K562 (cell line): ENCODE results near the gene TRABD2B. TPM values are rescaled to one million over a fixed set of nuclear protein-coding genes. Genes with fewer than 3 reads are reported as not detected.
A peak's percentile ranks its signal among the peaks of the same experiment; 100 is the strongest.

Source experiments
- CBX2 ChIP-seq: fragments of 200-600 bp; sonication (generic); IDR thresholded peaks from one replicate; pipeline ENCODE4 v1.6.1; 2012; ENCODE audit warnings: mild to moderate bottlenecking, low read length, inconsistent platforms; ENCODE audit not compliant: insufficient read depth, poor library complexity, severe bottlenecking
- CBX8 ChIP-seq: fragments of 200-600 bp; sonication (generic); IDR thresholded peaks from 2 replicates; pipeline ENCODE4 v1.6.1; 2012; ENCODE audit warnings: borderline replicate concordance, mixed run types, low read depth, mild to moderate bottlenecking, moderate library complexity, mixed read lengths, low read length, control low read depth, inconsistent platforms; ENCODE audit not compliant: poor library complexity, severe bottlenecking; ENCODE audit errors: extremely low read depth
- FOXA1 ChIP-seq: fragments of 450-650 bp; IDR thresholded peaks from 2 replicates; pipeline ENCODE4 v1.6.1; 2016; ENCODE audit warnings: mild to moderate bottlenecking, borderline replicate concordance
- GTF2A2 ChIP-seq: IDR thresholded peaks from 2 replicates; pipeline ENCODE4 v1.6.1; 2016; ENCODE audit warnings: mild to moderate bottlenecking, missing genetic modification characterization, missing compliant biosample characterization
- HMGN3 ChIP-seq: IDR thresholded peaks from 2 replicates; pipeline ENCODE4 v1.6.1; 2011; ENCODE audit warnings: borderline replicate concordance, low read depth, mild to moderate bottlenecking, mixed read lengths, low read length; ENCODE audit not compliant: insufficient read length; ENCODE audit errors: extremely low read depth
- HNRNPUL1 ChIP-seq: fragments of 200-400 bp; formaldehyde crosslinking; IDR thresholded peaks from 2 replicates; pipeline ENCODE4 v1.6.1; 2017; ENCODE audit warnings: low read length
- KHSRP ChIP-seq: fragments of 450-650 bp; IDR thresholded peaks from 2 replicates; pipeline ENCODE4 v1.6.1; 2017
- KLF1 ChIP-seq: fragments of 450-650 bp; IDR thresholded peaks from 2 replicates; pipeline ENCODE4 v1.6.1; 2016; ENCODE audit warnings: missing genetic modification characterization, missing compliant biosample characterization
- KLF6 ChIP-seq: fragments of 250-450 bp; sonication (Bioruptor Pico); IDR thresholded peaks from 2 replicates; pipeline ENCODE4 v1.4.0; 2020; ENCODE audit warnings: mild to moderate bottlenecking, moderate library complexity, borderline replicate concordance
- MEF2D ChIP-seq: conservative IDR thresholded peaks from 2 replicates; pipeline ENCODE4 v1.6.1; 2016; ENCODE audit warnings: low read depth, missing genetic modification characterization, missing compliant biosample characterization
- MIER1 ChIP-seq: fragments of 450-650 bp; IDR thresholded peaks from 2 replicates; pipeline ENCODE4 v1.6.1; 2016; ENCODE audit warnings: antibody characterized with exemption, mild to moderate bottlenecking, low read depth
- MTA2 ChIP-seq: fragments of 450-650 bp; IDR thresholded peaks from 2 replicates; pipeline ENCODE4 v1.6.1; 2016; ENCODE audit warnings: low read depth
- NEUROD1 ChIP-seq: fragments of 150-350 bp; IDR thresholded peaks from 2 replicates; pipeline ENCODE4 v1.6.1; 2014; ENCODE audit warnings: borderline replicate concordance, low read length, low read depth; ENCODE audit not compliant: partially characterized antibody
- OTX1 ChIP-seq: fragments of 450-650 bp; formaldehyde crosslinking; IDR thresholded peaks from 2 replicates; pipeline ENCODE4 v1.4.0; 2022; ENCODE audit warnings: mild to moderate bottlenecking
- PCBP1 ChIP-seq: fragments of 200-400 bp; formaldehyde crosslinking; IDR thresholded peaks from 2 replicates; pipeline ENCODE4 v1.6.1; 2018; ENCODE audit warnings: mild to moderate bottlenecking, low read depth, low read length; ENCODE audit not compliant: poor library complexity, severe bottlenecking
- RAD21 ChIP-seq, 2 experiments: fragments of 250-450 bp in 1 of 2; fragments of 450-650 bp in 1 of 2; sonication (Bioruptor Pico) in 1 of 2; formaldehyde crosslinking in 1 of 2; IDR thresholded peaks in 1 of 2; conservative IDR thresholded peaks in 1 of 2; 2 replicates each; pipeline versions ENCODE4 v1.4.0 to v1.8.0; 2020 to 2022; ENCODE audit warnings: mild to moderate bottlenecking in 2 of 2, moderate library complexity in 1 of 2
- RB1 ChIP-seq: fragments of 450-650 bp; IDR thresholded peaks from 2 replicates; pipeline ENCODE4 v1.6.1; 2017; ENCODE audit warnings: low read depth, mild to moderate bottlenecking
- SLC30A9 ChIP-seq: fragments of 250-450 bp; sonication (Bioruptor Pico); IDR thresholded peaks from 2 replicates; pipeline ENCODE4 v1.8.0; 2022; ENCODE audit warnings: mild to moderate bottlenecking, moderate library complexity
- TCF7L2 ChIP-seq: fragments of 150-350 bp; IDR thresholded peaks from 2 replicates; pipeline ENCODE4 v1.6.1; 2016; ENCODE audit warnings: low read depth, mild to moderate bottlenecking, low read length, moderate library complexity
- U2AF1 ChIP-seq: fragments of 200-400 bp; formaldehyde crosslinking; optimal IDR thresholded peaks from 2 replicates; pipeline ENCODE3; 2017; ENCODE audit warnings: mild to moderate bottlenecking, low read depth, low read length, moderate library complexity
- ZNF124 ChIP-seq: sonication (generic); formaldehyde crosslinking; IDR thresholded peaks from 2 replicates; pipeline ENCODE4 v1.8.1; 2022; ENCODE audit warnings: missing genetic modification reagents
- ZNF507 ChIP-seq: conservative IDR thresholded peaks from 2 replicates; pipeline ENCODE4 v1.6.1; 2017; ENCODE audit warnings: missing genetic modification characterization, missing compliant biosample characterization
- ZNF830 ChIP-seq: fragments of 250-450 bp; sonication (Bioruptor Pico); IDR thresholded peaks from 2 replicates; pipeline ENCODE4 v1.5.0; 2021; ENCODE audit warnings: mild to moderate bottlenecking
- polyA plus RNA-seq, 8 experiments: library from polyadenylated mRNA; depleted of rRNA in 4 of 8; stranded (reverse) in 5 of 8; unstranded in 3 of 8; fragments of >200 nt; fragmentation: Nextera tagmentation in 2 of 8; fragmentation: Illumina TruSeq in 1 of 8; extraction: Ambion mirVana in 2 of 8; extraction: Trizol in 1 of 8; gene quantifications; 2 replicates each; pipeline versions ENCODE4 v1.2.1 to v1.2.3, GENCODE V29; 2011 to 2014; ENCODE audit warnings: inconsistent platforms in 1 of 8, missing spikeins in 1 of 8
- total RNA-seq, 7 experiments: library from RNA; depleted of rRNA in 6 of 7; stranded (reverse); fragments of >200 nt in 6 of 7; fragmentation: Illumina TruSeq in 2 of 7; extraction: Trizol in 2 of 7; gene quantifications; 2 replicates each; pipeline versions ENCODE4 v1.2.1 to v1.2.3, GENCODE V29; 2011 to 2021; ENCODE audit warnings: low replicate concordance in 1 of 7
- TF ChIP-seq, protein P1 (sequence below): fragments of 200-800 bp; sonication (Bioruptor generic); IDR thresholded peaks from 2 replicates; pipeline ENCODE4 v1.6.1; 2017; ENCODE audit warnings: missing genetic modification characterization, missing compliant biosample characterization
- TF ChIP-seq, protein P2 (sequence below): IDR thresholded peaks from 2 replicates; pipeline ENCODE4 v1.6.1; 2011; ENCODE audit warnings: borderline replicate concordance, low read depth, mild to moderate bottlenecking, moderate library complexity, low read length; ENCODE audit not compliant: insufficient read depth, poor library complexity, severe bottlenecking

The TRABD2B gene
- total and polyA plus RNA-seq, 9 of the 15 experiments (the other 6 are each of a cell fraction or from before 2014, with no cell fraction given) = not detected

DNA sequence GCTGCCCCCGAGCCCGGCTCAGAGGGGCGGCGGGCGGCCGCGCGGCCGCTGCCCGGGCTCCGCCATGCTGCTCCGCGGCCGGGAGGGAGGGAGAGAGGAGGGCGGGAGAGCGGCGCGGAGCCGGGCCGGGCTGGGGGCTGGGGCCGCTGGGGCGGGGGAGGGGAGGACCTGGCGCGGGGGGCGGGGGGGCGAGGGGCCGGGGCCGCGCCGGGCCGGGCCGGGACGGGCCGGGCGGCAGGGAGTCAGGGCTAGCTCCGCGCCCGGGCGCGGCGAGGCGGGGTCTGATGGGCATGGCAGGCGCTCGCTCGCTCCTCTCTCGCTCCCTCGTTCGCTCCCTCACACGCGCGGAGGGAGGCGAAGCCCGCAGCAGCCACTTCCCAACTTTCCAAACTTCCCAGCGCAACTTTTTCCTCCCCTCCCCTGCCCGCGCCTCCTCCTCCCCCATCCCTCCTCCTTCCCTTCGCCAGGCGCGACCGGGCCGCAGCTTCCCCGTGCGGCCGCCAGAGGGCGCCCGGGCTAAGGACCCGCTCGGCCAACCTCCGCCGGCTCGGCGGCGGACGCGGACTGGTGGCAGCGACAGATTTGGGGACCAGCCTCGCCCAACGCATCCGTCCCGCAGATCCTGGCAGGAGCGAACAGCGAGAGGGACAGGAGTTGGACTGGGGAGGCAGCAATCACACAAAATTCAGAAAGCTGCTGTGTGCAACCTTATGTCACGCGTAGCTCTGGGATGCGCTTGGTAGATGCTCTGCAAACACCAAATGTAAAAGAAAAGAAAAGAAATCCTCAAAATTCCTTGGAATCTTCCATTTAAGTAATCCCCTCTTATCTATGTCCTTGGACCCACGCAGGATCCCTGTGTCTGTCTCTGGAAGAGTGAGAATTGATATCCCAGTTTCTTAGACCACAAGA lies at the start of gene TRABD2B (continued):
- TF ChIP-seq SLC30A9 = no peak
- TF ChIP-seq MTA2 = no peak
- TF ChIP-seq ZNF507 (tag) = no peak
- no peak for TF ChIP-seq HNRNPUL1
- TF ChIP-seq ZNF124 (CRISPR knock-in tag) = no peak
- TF ChIP-seq OTX1 = no peak
- no peak for TF ChIP-seq GTF2A2 (tag)
- TF ChIP-seq, protein P1, sequence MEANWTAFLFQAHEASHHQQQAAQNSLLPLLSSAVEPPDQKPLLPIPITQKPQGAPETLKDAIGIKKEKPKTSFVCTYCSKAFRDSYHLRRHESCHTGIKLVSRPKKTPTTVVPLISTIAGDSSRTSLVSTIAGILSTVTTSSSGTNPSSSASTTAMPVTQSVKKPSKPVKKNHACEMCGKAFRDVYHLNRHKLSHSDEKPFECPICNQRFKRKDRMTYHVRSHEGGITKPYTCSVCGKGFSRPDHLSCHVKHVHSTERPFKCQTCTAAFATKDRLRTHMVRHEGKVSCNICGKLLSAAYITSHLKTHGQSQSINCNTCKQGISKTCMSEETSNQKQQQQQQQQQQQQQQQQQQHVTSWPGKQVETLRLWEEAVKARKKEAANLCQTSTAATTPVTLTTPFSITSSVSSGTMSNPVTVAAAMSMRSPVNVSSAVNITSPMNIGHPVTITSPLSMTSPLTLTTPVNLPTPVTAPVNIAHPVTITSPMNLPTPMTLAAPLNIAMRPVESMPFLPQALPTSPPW (CRISPR knock-in tag) = peak; percentile 61
- TF ChIP-seq NEUROD1 = peak; percentile 14
- TF ChIP-seq MIER1 = no peak
- peak; percentile 69 for TF ChIP-seq RB1
- TF ChIP-seq KLF1 (tag) = no peak
- no peak for TF ChIP-seq CBX2
- peak; percentile 38 for TF ChIP-seq U2AF1
- TF ChIP-seq RAD21 (CRISPR knock-in tag; conservative IDR thresholded peaks at IDR 0.05 in 1 of 2, IDR thresholded peaks at IDR 0.05 in 1 of 2) = peak; percentile 58 to 70
- peak; percentile 25 for TF ChIP-seq HMGN3
- no peak for TF ChIP-seq MEF2D (tag)
- no peak for TF ChIP-seq KLF6
- TF ChIP-seq, protein P2, sequence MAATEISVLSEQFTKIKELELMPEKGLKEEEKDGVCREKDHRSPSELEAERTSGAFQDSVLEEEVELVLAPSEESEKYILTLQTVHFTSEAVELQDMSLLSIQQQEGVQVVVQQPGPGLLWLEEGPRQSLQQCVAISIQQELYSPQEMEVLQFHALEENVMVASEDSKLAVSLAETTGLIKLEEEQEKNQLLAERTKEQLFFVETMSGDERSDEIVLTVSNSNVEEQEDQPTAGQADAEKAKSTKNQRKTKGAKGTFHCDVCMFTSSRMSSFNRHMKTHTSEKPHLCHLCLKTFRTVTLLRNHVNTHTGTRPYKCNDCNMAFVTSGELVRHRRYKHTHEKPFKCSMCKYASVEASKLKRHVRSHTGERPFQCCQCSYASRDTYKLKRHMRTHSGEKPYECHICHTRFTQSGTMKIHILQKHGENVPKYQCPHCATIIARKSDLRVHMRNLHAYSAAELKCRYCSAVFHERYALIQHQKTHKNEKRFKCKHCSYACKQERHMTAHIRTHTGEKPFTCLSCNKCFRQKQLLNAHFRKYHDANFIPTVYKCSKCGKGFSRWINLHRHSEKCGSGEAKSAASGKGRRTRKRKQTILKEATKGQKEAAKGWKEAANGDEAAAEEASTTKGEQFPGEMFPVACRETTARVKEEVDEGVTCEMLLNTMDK = peak; percentile 67
- peak; percentile 86 for TF ChIP-seq PCBP1
- TF ChIP-seq KHSRP = no peak
- no peak for TF ChIP-seq CBX8
- no peak for TF ChIP-seq FOXA1
- TF ChIP-seq TCF7L2 = no peak
- no peak for TF ChIP-seq ZNF830
